GM19455 (cell line): ENCODE measurements around the gene TANC1.

Experiments used
- ATAC-seq: cut with Tn5 transposase; IDR thresholded peaks from one replicate; pipeline ENCODE4 v1.9.1; 2021; ENCODE audit not compliant: unreplicated experiment

The TANC1 gene

DNA sequence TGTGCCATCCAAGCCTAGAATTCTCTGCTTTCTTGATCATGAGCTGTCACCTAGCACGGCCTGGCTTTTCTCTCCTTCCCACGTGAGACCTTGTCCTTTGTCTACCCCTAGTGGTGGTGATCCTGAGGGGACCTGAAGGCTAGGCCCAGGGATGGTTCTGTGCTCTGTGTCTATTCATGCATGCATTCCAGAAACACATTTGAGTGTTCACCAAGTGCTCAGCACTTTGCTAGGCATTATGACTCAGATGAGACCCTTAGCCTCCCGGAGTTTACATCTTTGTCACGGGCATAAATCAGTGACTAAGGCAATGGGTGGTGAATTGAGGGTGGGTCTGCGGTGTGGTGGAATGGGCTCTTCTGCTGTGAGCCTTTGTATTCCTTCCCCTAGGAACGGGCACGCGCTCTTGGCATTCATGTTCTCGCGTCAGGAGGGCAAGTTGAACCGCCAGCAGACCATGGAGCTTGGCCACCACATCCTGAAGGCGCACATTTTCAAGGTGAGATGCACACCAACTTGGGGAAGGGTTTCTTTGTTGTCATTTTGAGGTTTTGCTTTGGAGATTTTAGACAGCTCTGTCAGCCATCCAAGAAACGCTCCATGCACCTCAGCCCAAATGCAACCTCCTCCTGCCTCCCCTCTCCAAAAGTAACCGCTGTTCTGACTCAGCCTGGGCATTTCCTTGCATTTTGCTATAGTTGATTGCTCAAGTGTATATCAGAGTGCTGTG, 217.1 kb downstream of the TANC1 start:
- ATAC-seq = no peak

DNA sequence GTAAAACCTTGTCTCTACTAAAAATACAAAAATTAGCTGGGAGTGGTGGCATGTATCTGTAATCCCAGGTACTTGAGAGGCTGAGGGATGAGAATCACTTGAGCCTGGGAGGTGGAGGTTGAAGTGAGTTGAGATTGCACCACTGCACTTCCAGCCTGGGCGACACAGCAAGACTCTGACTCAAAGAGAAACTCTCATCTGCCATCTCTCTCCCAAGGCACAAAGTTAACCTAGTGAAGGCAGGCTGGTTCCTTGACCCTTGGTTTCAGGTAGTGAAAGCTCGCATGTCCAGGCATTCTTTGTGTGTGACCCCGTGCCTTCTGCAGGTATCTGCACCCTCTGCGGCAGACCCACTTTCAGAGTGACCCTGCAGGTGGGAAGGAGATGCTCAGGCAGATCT, 218.0 kb downstream of the TANC1 start:
- peak; percentile 44 for ATAC-seq

DNA sequence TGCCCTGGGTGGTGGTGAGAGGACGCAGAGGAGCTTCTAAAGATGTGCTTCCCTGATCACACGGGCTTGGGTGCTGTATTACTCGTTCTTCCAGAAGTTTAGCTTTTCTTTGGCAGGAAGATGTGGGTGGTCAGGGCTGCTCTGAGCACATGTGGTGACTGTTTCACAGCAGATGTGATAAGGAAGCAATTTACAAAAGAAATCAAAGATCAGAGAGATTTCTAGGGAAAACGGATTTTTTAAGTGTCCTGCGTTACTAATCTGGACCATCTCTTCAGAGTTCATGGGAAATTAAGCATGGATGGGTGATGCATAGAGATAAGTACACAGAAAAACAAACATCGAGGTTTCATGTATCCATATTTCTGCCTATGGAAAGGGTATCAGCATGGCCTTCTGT, 218.7 kb downstream of the TANC1 start:
- no peak for ATAC-seq

DNA sequence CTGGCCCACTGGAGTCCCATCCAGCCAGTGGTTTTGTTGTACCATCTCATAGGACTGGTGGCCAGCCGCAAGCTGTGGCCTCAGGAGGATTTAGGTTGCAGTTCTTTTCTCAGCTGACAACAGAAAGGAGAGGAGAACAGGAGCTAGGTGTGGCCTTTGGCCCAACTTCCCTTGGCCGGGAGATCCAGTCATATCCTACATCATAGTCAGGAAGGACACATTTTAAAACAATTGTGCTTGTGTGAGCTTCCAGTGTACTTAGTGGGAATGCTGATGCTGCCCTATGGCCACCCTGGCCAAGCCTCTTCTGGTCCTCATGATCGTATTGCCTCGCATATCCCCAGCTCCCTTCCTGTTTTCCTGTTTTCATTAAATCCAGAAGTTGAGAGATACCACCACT, 220.0 kb downstream of the TANC1 start:
- no peak for ATAC-seq

DNA sequence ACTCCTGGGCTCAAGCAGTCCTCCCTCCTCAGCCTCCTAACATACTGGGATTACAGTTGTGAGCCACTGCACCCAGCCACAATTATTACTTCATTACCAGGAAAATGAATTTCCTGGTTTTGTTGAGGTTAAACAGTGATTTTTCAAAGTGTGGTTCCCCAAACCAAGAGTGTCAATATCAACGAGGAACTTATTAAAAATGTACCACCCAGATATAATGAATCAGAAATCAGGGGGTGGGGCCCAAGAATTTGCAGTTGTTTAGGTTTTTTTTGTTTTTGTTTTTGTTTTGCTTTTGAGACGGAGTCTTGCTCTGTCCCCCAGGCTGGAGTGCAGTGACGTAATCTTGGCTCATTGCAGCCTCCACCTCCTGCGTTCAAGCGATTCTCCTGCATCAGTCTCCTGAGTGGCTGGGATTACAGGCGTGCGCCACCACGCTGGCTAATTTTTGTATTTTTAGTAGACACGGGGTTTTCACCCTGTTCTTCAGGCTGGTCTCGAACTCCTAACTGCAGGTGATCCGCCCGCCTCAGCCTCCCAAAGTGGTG, 224.0 kb downstream of the TANC1 start:
- no peak for ATAC-seq

DNA sequence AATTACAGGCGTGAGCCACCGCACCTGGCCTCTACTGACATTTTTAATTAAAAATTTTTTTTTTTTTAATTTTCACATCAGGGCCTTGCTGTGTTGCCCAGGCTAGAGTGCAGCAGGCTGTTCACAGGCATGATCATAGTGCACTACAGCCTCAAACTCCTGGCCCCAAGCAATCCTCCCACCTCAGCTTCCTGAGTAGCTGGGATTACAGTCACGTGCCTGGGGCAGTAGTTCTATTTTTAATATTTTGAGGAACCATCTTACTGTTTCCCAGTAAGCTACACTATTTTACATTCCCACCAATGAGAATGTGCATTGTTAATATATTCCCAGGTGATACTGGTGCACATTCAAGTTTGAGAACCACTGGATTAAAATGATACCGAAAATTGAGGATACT, 225.4 kb downstream of the TANC1 start:
- no peak for ATAC-seq

DNA sequence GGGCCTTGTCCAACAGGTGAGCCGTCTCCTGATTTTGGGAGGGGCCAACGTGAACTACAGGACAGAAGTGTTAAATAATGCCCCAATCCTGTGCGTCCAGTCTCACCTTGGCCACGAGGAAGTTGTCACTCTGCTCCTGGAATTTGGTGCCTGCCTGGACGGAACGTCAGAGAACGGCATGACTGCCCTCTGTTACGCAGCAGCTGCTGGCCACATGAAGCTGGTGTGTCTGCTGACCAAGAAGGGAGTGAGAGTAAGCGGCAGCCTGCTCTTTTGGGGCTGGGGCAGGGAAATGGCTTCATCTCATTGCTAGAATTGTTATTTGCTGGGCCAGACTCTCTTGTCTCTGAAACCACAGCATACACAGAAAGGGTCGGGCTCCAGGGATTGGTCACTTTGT, 225.8 kb downstream of the TANC1 start:
- no peak for ATAC-seq

DNA sequence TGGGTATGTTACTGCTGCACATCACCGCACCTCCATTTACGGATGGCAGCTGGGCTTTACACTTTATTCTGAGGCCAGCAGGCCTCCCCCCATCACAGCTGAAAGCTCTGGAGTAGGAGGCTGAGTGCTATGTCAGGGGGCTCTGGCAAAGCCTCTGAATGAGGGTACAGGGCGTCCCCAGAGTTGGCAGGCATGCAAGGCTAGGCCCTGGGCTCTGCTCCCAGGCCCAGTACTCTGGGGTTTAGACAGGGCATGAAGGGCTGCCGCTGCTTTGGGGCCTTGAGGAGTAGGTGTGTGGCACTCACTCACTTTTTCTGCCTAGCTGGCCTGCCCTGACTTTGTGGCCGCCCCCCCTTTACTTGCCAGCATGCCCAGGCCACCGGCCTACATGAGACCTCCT, 227.3 kb downstream of the TANC1 start:
- no peak for ATAC-seq

DNA sequence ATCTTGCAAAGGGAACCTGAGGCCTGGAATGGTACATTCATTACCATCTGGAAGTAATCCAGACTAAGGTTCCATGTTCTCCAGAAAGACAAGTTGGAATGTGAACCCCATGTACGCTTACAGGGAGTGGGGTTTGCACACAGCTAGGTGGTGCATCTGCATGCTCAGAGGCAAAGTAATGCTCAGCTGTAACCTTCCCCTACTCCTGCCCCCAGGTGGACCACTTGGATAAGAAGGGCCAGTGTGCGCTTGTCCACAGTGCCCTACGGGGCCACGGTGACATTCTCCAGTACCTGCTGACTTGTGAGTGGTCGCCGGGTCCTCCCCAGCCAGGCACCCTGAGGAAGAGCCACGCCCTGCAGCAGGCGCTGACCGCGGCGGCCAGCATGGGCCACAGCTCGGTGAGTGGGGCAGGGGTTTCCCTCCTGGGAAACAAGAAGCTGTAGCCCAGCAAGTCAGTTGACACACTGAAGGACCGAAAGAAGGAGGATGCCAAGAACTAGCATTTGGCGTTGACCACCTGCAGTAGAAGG, 228.0 kb downstream of the TANC1 start:
- ATAC-seq = no peak

DNA sequence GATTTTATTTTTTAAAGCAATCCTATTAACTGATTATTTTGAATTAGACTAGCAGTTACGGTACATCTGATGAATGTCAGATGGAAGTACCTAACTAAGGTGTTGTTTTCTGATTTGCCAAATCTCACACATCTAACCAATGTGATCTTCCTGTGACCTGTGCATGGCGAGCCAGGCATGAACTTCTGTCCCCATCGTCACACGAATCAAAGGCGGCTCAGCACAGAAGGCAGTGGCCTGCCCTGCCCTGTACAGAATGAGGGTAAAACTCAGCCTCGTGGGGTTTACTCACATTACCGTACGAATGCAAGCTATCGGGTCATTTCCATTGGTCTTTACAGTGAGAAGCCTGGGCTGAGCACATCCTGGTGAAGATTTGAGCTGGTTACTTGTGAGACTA, 230.8 kb downstream of the TANC1 start:
- no peak for ATAC-seq

DNA sequence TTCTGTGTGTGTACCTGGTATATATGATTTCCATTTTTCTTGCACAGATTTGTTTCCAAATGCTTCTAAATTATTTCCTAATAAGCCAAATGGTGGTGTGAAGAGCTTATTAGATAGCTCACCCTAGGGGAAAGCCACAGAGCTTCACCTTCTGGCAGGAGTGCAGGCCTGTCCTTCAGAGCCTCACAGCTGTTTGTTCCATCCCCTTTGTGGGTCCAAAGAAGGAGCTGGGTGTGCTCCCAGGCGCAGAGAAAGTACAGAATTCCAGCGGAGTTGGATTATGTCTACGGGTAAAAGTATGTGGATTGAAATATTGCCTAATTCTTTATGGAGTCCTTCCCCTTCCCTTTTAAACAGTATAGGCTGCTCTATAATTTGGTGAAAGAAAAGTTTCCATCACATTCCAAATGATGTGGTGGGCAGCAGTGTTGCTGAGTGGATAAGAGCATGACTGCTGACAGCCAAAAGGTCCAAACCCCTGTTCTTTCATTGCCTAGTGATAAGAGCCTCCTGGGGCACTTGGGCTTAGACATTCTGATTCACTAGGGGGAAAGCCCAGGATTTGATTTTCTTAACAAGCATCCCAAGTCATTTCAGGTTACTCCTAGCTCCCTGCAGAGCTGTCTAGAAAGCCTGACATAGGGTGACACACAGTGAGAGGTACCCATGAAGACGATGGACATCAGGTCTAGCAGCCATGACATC, 231.5 kb downstream of the TANC1 start:
- no peak for ATAC-seq

DNA sequence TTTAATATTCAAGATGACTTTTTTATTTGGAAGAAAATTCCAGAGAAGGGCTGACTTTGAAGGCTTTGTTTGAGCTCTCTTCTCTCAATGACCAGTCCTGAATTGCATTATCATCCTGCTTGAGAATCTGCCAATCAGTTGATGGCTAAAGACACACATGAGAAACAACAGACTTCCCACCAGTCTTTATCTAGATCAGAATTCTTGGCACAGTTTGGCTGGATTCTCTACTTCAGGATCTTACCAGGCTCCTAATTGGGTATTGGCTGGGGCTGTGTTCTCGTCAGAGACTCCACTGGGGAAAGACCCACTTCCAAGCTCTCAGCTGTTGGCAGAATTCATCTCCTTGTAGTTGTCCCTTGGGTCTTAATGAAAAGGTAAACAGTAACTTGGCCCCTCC, 232.1 kb downstream of the TANC1 start:
- no peak for ATAC-seq

DNA sequence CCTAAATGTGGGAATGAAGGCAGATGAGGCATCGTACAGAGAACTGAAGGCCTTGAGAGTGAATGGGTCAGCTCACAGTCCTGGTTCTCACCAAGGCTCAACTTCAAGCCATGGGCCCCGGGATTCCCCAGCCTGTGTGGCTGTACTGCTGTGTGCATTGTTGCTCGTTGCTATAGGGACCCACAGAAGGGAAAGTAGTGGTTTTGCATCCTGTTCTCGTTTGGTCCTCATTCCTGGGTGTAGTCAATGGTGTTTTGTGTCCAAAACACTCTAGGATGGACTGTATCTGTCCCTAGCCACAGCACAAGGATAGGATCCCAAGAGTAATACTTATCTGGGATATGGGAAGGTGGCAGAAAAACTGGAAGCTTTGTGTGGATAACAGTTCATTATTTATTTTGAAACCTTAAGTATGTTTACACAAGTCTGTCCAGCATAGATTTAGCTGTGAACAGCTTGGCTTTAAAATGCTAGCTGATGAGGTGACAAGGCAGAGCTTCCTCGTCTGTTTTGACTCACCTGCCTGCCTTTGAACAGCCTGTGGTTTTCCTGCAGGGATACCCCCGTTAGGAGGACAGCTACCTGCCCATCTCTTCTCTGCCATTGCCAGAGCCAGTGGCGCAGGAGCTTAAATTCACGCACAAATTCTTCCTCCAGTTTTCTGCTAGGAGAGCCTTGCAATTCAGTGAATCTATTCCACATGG, 233.1 kb downstream of the TANC1 start:
- ATAC-seq = peak; percentile 98

DNA sequence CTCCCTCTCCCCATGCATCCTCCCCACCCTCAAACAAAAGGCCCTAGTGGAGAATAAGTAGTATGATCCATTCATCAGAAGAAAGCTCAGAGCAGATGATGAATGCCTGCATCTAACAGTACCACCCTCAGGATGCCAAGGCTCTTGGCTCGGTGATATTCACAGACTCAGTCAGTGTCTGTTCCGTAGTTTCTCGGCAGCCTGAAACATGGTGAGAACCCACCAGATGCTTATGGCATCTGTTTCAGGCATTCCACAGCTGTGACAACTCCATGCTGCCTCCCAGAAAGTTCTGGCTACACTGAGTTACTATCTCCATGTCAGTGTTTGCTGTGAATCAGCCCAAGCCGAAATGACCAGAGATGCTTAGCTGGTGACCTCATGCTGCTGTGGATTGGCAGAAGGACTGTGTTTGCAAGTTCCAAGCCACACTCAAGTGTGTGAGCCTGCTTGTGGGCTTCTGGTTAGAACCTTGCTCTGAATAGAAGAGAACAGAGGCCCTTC, 234.2 kb downstream of the TANC1 start:
- ATAC-seq = no peak

DNA sequence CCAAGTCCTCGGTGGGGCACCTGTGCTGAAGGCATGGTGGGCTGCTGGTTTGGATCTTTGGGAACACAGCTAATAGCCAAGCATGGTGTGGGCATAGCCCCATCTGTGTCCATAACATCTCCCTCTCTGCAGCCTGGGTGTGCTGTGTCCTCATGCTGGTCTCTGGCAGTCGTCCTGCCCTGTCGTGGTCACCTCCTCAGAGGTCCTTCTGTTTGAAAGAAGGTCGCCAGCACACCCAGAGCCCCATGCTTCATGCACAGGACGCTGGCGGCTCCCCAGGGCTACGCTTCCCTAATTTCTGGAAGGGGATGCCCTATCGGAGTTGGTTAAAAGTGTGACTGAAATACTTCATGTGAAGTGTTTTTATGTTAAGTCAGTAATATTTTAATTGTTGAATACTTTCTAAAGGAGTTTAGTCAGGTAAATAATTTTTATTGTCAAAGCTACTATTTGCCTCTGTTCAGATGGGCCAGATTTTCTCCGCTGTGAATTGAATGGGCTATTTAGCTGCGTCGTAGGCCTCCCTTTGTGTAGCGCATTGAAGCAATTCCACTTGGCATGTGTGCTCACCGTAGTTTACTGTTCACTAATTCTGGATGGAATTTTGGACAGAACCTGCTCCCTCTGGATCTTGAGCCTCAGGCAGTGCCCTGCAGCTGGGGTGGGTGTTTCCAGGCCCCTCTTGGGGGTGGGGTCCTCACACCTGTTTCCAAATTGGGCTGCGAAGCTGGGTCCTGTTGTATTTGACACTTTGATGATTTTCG, 236.1 kb downstream of the TANC1 start:
- no peak for ATAC-seq

DNA sequence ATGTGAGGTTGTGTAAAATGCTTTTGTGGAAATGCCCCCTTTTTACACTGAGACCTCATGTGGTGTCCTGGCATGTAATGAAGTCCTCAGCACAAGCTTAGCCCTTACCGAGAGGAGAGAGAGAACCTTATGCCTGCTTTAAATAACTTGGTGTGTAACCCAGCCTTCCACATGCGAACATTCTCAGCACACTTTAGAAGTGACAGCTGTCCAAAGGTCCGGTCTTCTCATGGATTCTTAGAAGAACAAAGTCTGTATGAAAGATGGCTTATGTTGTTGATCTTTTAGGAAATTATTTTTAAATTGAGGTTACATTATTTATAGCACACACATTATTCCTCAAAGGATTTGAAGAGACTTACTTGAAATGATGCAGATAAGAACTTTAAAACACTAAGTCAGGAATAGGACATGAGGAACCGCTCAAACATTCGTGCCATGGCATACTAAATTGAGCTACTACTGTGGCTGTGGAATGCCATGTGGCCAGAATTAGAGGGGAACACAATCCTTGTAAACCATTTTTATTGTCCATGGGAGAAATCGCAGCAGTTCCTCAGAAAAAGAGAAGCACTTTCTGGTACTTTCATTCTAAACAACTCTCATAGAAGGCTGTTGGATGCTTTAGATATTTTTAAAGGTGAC, 238.4 kb downstream of the TANC1 start:
- ATAC-seq = no peak

DNA sequence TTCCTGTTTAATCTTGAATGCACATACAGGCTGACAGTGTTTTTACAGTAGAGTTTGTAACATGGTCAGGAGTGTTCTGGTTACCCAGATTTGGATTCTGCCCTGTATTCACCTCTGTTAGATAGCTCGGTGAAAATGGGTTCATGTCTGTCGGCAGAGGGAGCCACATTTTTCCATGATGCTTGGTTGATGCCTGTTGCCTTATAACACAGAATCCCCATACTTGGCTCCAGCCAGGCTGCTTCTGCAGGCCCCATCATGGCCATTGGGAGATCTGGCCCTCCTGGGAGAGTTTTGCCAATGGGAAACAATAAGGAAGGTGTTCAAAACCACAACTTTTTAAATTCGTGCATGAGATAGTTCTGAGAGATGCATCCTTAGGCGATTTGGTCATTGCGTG, 240.0 kb downstream of the TANC1 start:
- ATAC-seq = no peak

DNA sequence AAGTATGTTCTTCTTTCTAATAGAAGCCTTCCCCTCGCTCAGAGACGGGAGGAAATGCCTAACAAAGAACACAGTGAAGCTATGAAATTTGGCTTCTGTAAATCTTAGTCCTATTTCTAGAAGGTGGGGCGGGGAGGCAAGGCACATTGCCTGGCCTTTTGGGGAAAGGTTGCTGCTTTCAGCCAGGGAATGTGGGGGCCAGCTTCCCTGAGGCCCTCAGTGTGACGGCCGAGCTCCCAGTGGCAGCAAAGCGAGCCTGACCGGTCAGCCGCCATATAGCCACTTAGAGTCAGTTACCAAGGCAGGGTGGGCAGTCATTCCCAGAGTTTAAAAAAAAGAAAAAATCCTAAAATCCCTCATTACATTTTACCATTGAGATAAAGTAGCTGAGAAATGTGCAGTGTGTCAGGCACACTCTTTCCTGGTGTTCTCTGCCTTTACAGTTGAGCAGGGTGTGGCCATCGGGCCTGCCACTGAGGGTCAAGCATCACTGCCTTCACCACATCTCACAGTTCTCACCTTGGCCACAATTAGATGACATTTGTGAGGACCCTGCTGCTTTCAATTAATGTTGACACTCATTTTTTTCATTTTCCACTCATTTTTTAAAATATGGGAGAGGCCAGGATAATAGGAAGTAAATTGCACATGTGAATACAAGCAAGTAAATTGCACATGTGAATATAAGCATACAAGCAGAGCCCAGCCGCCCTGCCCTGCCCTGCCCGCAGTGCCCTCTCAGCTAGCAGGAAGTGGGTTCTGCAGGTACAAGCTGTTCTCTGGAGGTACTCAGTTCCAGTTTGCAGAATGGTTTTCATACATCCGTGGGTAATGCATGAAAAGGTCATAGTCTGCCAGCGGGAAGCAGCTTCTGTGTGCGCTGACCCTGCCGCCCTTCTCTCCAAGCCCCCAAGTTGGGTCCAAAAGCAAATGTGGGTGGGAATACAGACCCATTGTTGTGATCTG, 241.2 kb downstream of the TANC1 start:
- ATAC-seq = no peak
